Right cardiac atrium (tissue), 5 donors: ENCODE data around the gene VAV1. TPM values are rescaled to one million over a fixed set of nuclear protein-coding genes. Genes with fewer than 3 reads are reported as not detected.
"Not testable (repeated sequence)": the region's sequence is repeated elsewhere in the genome, so short reads cannot be mapped to it uniquely, and the experiment has no call there.

Source experiments
- ATAC-seq, 2 donors: fragments of 200-7000 bp; cut with Tn5 transposase; one replicate each; pipeline versions ENCODE4 v1.8.0 to v1.9.1; 2020; ENCODE audit warnings: moderate library complexity in 2 of 2, mild to moderate bottlenecking in 1 of 2
- DNase-seq, 3 donors: peaks; one replicate each; pipeline ENCODE4 v3.0.0-alpha.2; 2020
- H3K27ac ChIP-seq: one replicate; pipeline ENCODE4 v1.5.1; 2013; ENCODE audit warnings: mild to moderate bottlenecking, low read length, control low read depth, moderate library complexity
- H3K27me3 ChIP-seq: one replicate; pipeline ENCODE4 v1.6.1; 2013; ENCODE audit not compliant: control insufficient read depth, insufficient read depth
- H3K4me1 ChIP-seq: one replicate; pipeline ENCODE4 v1.6.1; 2013; ENCODE audit warnings: low read length; ENCODE audit not compliant: control insufficient read depth, insufficient read depth
- H3K4me3 ChIP-seq: one replicate; pipeline ENCODE4 v1.5.1; 2013; ENCODE audit warnings: low read length, control low read depth
- H3K9me3 ChIP-seq: one replicate; pipeline ENCODE4 v1.6.1; 2013; ENCODE audit warnings: low read length; ENCODE audit not compliant: control insufficient read depth
- WGBS: extraction: QIAGEN DNeasy Blood & Tissue Kit; methylation state at CpG from one replicate; pipeline ENCODE4 v1.1.7; 2013; 5-methylcytosine and 5-hydroxymethylcytosine counted together
- intact Hi-C, 4 donors: fragments of 100-400 bp; cut with DNase I; formaldehyde crosslinking; loops; one replicate each; pipeline versions ENCODE4 v1.11.0 to v1.14.0; 2022 to 2023
- polyA plus RNA-seq: library from polyadenylated mRNA; stranded (reverse); fragments of 200-250 nt; gene quantifications from one replicate; pipeline ENCODE4 v1.2.3, GENCODE V29; 2013
- total RNA-seq, 4 donors: library from RNA; stranded (reverse); fragmentation: NEBNext Ultra II Directional; extraction: Animal tissue kit (Norgen Biotek cat#: 25700); gene quantifications; one replicate each; pipeline ENCODE4 v1.2.1, GENCODE V29; 2021
- donor health status: healthy with polysubstance abuse.
- donor health status: DM: no; HTN: yes; CAD: no.
- donor health status: DM: no; HTN: no; CAD: no.
- donor health status: DM: no; HTN: yes; CAD: no; lungs with severe emphysema.
- donor health status: DM: yes; HTN: yes; CAD: no.

VAV1 gene
- total and polyA plus RNA-seq, 5 donors: 0.84 to 3.7 (median 3.3) TPM

GRCh38 chr19:6748543-6748942 is 24.0 kb upstream of the VAV1 start:
- H3K27me3 ChIP-seq, H3K27ac ChIP-seq, ATAC-seq, H3K4me3 ChIP-seq, intact Hi-C loops, H3K9me3 ChIP-seq: not testable (repeated sequence)
- 71% methylated on average over 10 of the region's 10 CpGs for WGBS
- peaks cover 10% of the 10 kb centered on the region for H3K4me1 ChIP-seq
- peak in 2 of 3 donors; percentile 47 to 73 for DNase-seq

DNA sequence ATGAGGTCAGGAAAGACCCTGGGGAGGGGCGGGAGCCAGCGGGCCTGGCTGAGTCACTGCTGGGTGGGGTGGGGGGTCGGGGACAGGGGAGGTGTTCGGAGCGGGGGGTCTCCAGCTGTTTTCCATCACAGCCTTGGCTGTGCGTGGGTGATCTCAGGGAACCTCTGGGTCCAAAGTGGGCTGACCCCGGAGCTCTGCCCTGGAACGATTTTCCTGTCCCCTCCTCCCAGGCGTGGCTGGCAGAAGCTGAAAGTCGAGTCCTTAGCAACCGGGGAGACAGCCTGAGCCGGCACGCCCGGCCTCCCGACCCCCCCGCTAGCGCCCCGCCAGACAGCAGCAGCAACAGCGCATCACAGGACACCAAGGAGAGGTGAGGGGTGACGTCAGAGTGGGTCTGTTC is 22.4 kb upstream of the VAV1 start:
- DNase-seq (peak; percentile 82 to 90 (median 89)), ATAC-seq (peak; percentile 29 to 52)
- Histone ChIP-seq H3K4me3 (no peak overlapping the region), H3K9me3 (no peaks in the 10 kb centered on the region), H3K27ac (no peak overlapping the region), H3K27me3 (no peaks in the 10 kb centered on the region), H3K4me1 (peaks cover 5% of the 10 kb centered on the region)
- intact Hi-C loops: no loop called here
- 64% methylated on average over 20 of the region's 20 CpGs for WGBS

DNA sequence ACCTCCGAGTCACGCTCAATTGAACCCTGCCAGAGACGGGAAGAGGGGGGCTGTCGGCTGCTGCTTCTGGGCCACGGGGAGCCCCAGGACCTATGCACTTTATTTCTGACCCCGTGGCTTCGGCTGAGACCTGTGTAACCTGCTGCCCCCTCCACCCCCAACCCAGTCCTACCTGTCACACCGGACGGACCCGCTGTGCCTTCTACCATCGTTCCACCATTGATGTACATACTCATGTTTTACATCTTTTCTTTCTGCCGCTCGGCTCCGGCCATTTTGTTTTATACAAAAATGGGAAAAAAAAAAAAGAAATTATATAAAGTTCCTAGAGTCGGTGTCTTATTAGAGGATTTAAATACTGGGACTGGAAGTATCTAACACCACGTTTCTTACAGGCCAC is 21.3 kb upstream of the VAV1 start:
- WGBS: 92% methylated on average over 16 of the region's 16 CpGs
- intact Hi-C loops: no loop called here
- Histone ChIP-seq H3K4me1 (no peaks in the 10 kb centered on the region), H3K4me3 (no peak overlapping the region), H3K27me3 (no peaks in the 10 kb centered on the region), H3K27ac (no peak overlapping the region), H3K9me3 (no peaks in the 10 kb centered on the region)
- ATAC-seq (no peak), DNase-seq (peak in 1 of 3 donors; percentile 45)

DNA sequence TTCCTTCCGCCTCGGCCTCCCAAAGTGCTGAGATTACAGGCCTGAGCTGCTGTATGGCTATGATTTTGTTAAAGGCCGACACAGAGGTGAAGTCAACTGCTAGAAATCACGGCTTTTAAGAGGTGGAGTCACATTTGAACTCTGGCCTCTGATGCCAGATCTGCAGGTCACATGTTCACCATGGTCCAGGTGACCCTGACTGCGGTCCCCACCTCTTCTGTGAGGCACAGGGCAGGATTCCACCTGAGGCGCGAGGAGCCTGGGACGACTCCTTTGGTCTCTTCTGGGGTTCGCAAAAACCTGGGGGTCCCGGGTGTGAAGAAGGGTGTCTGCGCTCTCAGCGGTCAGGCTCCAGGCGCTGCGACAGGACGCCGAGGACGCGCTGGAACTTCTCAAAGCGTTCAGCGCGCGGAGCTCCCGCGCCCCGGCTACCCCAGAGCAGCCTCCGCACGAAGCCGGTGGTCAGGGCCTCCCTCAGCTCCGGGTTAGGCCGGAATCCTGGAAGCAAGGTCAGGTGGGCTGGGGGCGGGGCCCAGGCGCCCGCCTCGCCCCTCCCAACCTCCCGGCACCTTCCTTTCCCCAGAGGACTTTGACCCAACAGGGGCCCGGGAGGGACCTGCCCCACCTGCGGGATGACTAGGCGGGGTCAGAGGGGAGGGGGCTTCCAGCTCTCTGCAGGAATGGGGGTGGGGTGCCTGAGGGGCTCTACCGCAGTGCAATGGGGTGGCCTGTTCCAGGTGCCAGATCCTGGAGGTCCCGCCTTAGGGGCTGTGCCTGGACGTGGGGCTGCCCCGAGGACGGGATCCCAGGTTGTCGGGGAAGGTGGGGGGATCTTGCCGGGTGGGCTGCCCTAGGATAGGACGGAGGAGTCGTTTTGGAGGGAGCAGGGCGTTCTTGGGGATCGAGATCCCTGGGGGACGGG is 20.0 kb upstream of the VAV1 start:
- intact Hi-C loops: no loop called here
- no peak overlapping the region for H3K27ac ChIP-seq
- no peaks in the 10 kb centered on the region for H3K4me1 ChIP-seq
- WGBS: 68% methylated on average over 50 of the region's 50 CpGs
- no peak overlapping the region for H3K4me3 ChIP-seq
- DNase-seq: peak in 1 of 3 donors; percentile 52
- ATAC-seq: peak in 1 of 2 donors; percentile 4
- no peaks in the 10 kb centered on the region for H3K27me3 ChIP-seq
- H3K9me3 ChIP-seq: no peaks in the 10 kb centered on the region

- intact Hi-C loops: no loop called here
Measured at GRCh38 chr19:6753178-6754031, 19.1 kb upstream of the VAV1 start.

DNA sequence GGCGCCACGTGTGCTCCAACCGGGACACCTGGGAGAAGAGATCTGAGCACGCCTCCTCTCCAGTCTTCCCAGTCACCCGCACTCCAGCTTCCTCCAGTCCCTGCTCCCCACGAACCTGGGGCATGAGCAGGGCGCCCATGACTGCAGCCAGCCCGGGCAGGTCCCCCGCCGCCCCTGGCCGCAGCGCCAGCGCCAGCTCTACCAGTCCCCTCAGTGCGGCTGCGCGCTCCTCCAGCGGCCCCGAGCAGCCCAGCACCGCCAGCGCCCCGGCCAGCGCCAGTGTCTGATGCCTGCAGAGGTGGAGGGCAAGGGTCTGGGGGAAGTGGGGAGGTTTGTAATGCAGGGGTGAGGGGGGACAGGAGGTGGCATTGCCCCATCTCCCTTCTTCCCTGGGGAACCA is 18.4 kb upstream of the VAV1 start:
- Histone ChIP-seq H3K4me1 (no peaks in the 10 kb centered on the region), H3K9me3 (no peaks in the 10 kb centered on the region), H3K4me3 (no peak overlapping the region), H3K27ac (no peak overlapping the region), H3K27me3 (no peaks in the 10 kb centered on the region)
- peak in 1 of 2 donors; percentile 6 for ATAC-seq
- intact Hi-C loops: no loop called here
- DNase-seq: peak in 2 of 3 donors; percentile 62 to 64
- WGBS: 95% methylated on average over 22 of the region's 22 CpGs

More at GRCh38 chr19:6753178-6754031, 19.1 kb upstream of the VAV1 start:
- Histone ChIP-seq H3K27me3 (no peaks in the 10 kb centered on the region), H3K4me1 (no peaks in the 10 kb centered on the region), H3K9me3 (no peaks in the 10 kb centered on the region), H3K4me3 (peak overlapping the region; percentile 11), H3K27ac (peak overlapping the region; percentile 0)
- DNase-seq (peak; percentile 88 to 93 (median 91)), ATAC-seq (peak; percentile 82 to 92)
- WGBS: 6% methylated on average over 50 of the region's 50 CpGs

DNA sequence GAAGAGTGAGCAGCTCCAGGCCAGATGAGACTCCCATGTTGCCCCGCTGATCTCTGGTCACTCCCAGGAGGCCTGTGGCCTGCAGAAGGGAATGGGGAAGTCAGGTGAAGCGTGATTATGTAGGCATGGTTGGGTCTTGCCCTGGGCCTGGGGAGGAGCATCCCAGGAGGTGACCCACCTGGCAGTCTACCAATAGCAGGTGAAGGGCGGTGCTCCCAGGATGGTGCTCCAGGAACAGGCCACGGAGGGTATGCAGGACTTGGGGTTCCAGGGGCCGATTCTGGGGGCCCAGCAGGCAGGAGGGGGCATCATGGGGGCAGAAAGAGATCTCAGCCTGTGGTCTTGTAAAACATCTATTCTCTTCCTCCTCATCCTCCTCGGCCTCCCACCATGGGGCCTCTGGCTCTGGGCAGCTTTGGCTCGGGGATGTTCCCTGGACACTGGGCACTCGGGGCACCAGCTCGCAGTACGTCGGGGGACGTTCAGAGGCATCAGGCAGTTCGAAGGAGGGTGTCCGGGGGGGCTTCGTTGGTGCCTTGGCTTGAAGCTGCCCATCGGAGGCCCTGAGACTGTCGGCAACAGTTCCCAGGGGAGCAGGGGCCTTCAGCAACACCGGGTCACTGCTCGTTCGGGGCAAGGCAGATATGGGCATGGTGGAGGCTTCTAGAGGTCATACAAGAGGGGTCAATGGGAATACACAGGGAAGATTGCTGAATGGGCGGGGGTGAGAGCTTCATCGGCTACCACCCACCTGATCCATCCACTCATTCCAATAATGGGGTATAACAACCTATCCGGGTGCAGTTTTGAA is 17.6 kb upstream of the VAV1 start:
- no peaks in the 10 kb centered on the region for H3K4me1 ChIP-seq

GRCh38 chr19:6760606-6761005 is 11.9 kb upstream of the VAV1 start:
- intact Hi-C loops: no loop called here
- WGBS: 90% methylated on average over 17 of the region's 17 CpGs

More for the DNA sequence above, 17.6 kb upstream of the VAV1 start:
- DNase-seq (peak in 2 of 3 donors; percentile 24 to 52), ATAC-seq (no peak)
- H3K4me3 ChIP-seq: no peak overlapping the region
- H3K27me3 ChIP-seq: no peaks in the 10 kb centered on the region
- intact Hi-C loops: no loop called here
- H3K27ac ChIP-seq: no peak overlapping the region
- H3K9me3 ChIP-seq: no peaks in the 10 kb centered on the region
- WGBS: 90% methylated on average over 23 of the region's 23 CpGs

GRCh38 chr19:6761053-6761676 is 11.3 kb upstream of the VAV1 start:
- Histone ChIP-seq H3K4me3 (no peak overlapping the region), H3K27me3 (peaks cover 3% of the 10 kb centered on the region), H3K4me1 (no peaks in the 10 kb centered on the region), H3K9me3 (no peaks in the 10 kb centered on the region), H3K27ac (no peak overlapping the region)
- WGBS: 80% methylated on average over 4 of the region's 4 CpGs
- no peak for DNase-seq
- intact Hi-C loops: no loop called here
- ATAC-seq: peak in 1 of 2 donors; percentile 42

More at GRCh38 chr19:6760606-6761005, 11.9 kb upstream of the VAV1 start:
- no peaks in the 10 kb centered on the region for H3K9me3 ChIP-seq
- no peaks in the 10 kb centered on the region for H3K27me3 ChIP-seq
- DNase-seq (peak in 1 of 3 donors; percentile 52), ATAC-seq (peak; percentile 26 to 29)
- no peak overlapping the region for H3K4me3 ChIP-seq
- H3K27ac ChIP-seq: no peak overlapping the region
- no peaks in the 10 kb centered on the region for H3K4me1 ChIP-seq

DNA sequence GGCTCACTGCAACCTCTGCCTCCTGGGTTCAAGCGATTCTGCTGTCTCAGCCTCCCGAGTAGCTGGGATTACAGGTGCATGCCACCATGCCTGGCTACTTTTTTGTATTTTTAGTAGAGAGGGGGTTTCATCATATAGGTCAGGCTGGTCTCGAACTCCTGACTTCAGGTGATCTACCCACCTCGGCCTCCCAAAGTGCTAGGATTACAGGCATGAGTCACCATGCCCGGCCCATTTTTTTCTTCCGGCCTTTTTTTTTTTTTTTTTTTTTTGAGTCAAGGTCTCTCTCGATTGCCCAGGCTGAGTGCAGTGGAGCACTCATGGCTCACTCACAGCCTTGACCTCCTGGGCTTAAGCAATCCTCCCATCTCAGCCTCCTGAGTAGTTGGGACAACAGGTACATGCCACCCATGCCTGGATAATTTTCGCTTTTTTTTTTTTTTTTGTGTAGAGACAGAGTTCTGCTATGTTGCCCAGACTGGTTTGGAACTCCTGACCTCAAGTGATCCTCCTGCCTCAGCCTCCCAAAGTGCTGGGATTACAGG is 10.2 kb upstream of the VAV1 start:
- H3K9me3 ChIP-seq, H3K27me3 ChIP-seq, H3K4me3 ChIP-seq, H3K27ac ChIP-seq, H3K4me1 ChIP-seq, intact Hi-C loops, DNase-seq, ATAC-seq: not testable (repeated sequence)
- WGBS: 85% methylated on average over 8 of the region's 8 CpGs
